GM04504 (cell line): ENCODE measurements around the gene NDST1.

ENCODE experiments used
- DNase-seq: peaks from one replicate; pipeline ENCODE4 v3.0.0-alpha.2; 2012; ENCODE audit warnings: low read depth

Gene NDST1

GRCh38 chr5:150570333-150570732, 62.4 kb downstream of the NDST1 start:
- no peak for DNase-seq

- no peak for DNase-seq
Observed at GRCh38 chr5:150571836-150572235, 63.9 kb downstream of the NDST1 start.

GRCh38 chr5:150573216-150573615, 65.3 kb downstream of the NDST1 start:
- DNase-seq = no peak

GRCh38 chr5:150573867-150574817, 66.2 kb downstream of the NDST1 start:
- no peak for DNase-seq

- no peak for DNase-seq
Observed at GRCh38 chr5:150574818-150575547, 67.1 kb downstream of the NDST1 start.

GRCh38 chr5:150575745-150576448, 68.0 kb downstream of the NDST1 start:
- no peak for DNase-seq

GRCh38 chr5:150576449-150576949, 68.6 kb downstream of the NDST1 start:
- DNase-seq = no peak

GRCh38 chr5:150577378-150578139, 69.6 kb downstream of the NDST1 start:
- no peak for DNase-seq

- no peak for DNase-seq
Observed at GRCh38 chr5:150578781-150579461, 71.0 kb downstream of the NDST1 start.

- no peak for DNase-seq
Observed at GRCh38 chr5:150579462-150580400, 71.8 kb downstream of the NDST1 start.

GRCh38 chr5:150580917-150581316, 73.0 kb downstream of the NDST1 start:
- no peak for DNase-seq

- no peak for DNase-seq
Observed at GRCh38 chr5:150582241-150583109, 74.5 kb downstream of the NDST1 start.

GRCh38 chr5:150583541-150584225, 75.8 kb downstream of the NDST1 start:
- no peak for DNase-seq

- DNase-seq = no peak
Observed at GRCh38 chr5:150584556-150585335, 76.8 kb downstream of the NDST1 start.

GRCh38 chr5:150585781-150586341, 77.9 kb downstream of the NDST1 start:
- no peak for DNase-seq

GRCh38 chr5:150587016-150587415, 79.1 kb downstream of the NDST1 start:
- no peak for DNase-seq
